ENCODE results near the gene CTRB2.

GRCh38 chr16:75256059-75256571 lies 49.2 kb upstream of the CTRB2 start:
- no peak for TF ChIP-seq POLR2A (IDR thresholded peaks at IDR 0.05; ENCODE audit: low read depth, low read length)
- TF ChIP-seq POLR2AphosphoS5 (IDR thresholded peaks at IDR 0.05; ENCODE audit: low read depth, low read length), result no peak
- no peak for TF ChIP-seq TAF1 (IDR thresholded peaks at IDR 0.05; ENCODE audit: borderline replicate concordance, low read depth, low read length)
